Measurements from ENCODE around the gene TAGLN.

TAGLN gene

DNA sequence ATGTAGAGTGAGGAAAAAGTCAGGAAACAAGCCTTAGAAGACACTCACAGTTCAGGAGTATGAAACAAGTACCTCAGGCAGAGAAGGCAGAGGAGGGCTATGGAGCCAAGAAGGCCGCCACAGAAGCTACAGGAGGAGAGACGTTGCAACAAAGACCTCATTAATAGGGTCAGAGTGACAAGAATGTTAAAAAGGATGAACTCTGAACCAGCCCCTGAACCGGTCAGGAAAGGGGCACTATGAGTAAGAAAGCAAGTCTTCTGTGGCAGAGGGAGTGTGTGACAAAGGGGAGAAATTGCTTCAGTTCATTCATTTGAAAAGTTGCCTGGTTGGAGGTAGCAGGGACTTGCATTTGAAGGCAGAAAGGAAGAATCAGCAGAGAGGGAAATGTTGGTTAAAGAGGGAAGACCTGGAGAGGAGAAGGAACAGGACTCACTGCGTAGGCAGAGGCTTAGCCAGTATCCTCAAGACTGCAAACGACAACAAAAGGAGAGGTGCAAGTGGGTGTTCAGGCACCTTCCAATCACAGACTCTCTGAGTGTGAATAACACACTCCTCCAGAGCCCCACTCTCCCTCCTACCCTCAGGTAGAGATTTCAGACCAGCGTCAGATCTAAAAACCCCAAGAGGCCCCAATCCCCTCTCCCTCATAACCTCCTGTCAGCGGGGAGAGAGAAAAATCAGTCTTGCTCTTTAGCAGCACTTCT is 15.4 kb downstream of the TAGLN start:
- Histone ChIP-seq H3K4me3 (ENCODE audit: low read length) (no peak overlapping the region), H3K27me3 (ENCODE audit: control insufficient read depth, insufficient read depth, low read length) (no peaks in the 10 kb centered on the region), H3K4me1 (ENCODE audit: control insufficient read depth, insufficient read depth, low read length) (no peaks in the 10 kb centered on the region), H3K9me3 (ENCODE audit: control insufficient read depth, insufficient read depth, low read length) (no peaks in the 10 kb centered on the region), H3K27ac (ENCODE audit: low read length) (no peak overlapping the region), H3K36me3 (ENCODE audit: control insufficient read depth, insufficient read depth, low read length) (peaks cover 12% of the 10 kb centered on the region; the same call in 1 of the 2 replicates)
- WGBS (ENCODE audit: insufficient coverage, insufficient read length): no CpG with 5 or more reads among the region's 7 CpGs
- DNase-seq (ENCODE audit: low read depth, low spot score): no peak

GRCh38 chr11:117217141-117218084 is 18.2 kb downstream of the TAGLN start:
- no CpG with 5 or more reads among the region's 11 CpGs for WGBS (ENCODE audit: insufficient coverage, insufficient read length)
- H3K36me3 ChIP-seq (ENCODE audit: control insufficient read depth, insufficient read depth, low read length): peaks cover 15% of the 10 kb centered on the region; the same call in 1 of the 2 replicates
- DNase-seq (ENCODE audit: low read depth, low spot score): no peak
- H3K27ac ChIP-seq (ENCODE audit: low read length): no peak overlapping the region
- no peaks in the 10 kb centered on the region for H3K27me3 ChIP-seq (ENCODE audit: control insufficient read depth, insufficient read depth, low read length)
- H3K9me3 ChIP-seq (ENCODE audit: control insufficient read depth, insufficient read depth, low read length): no peaks in the 10 kb centered on the region
- no peaks in the 10 kb centered on the region for H3K4me1 ChIP-seq (ENCODE audit: control insufficient read depth, insufficient read depth, low read length)
- no peak overlapping the region for H3K4me3 ChIP-seq (ENCODE audit: low read length)

- H3K36me3 ChIP-seq (ENCODE audit: control insufficient read depth, insufficient read depth, low read length): peaks cover 15% of the 10 kb centered on the region; the same call in 1 of the 2 replicates
Observed at GRCh38 chr11:117218133-117218915, 19.2 kb downstream of the TAGLN start.

DNA sequence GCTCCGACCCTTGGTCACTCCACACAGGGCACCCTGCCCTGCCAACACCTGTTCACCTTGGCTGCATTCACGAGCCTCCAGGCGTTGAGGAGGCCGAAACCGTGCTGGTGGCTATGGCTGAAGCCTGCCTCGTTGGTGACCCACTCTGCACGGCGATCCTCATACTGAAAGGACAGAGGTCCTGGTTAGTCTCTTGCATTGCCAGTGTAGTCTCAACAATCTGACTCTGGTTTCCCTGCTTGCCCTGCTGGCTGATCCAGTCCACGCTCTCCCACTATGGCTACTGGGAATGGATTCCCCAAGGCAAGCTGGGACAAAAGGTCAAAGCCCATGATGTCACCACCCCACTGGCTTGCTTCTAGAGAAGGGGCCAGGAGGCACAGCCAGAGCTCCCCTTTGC is 19.8 kb downstream of the TAGLN start:
- Histone ChIP-seq H3K27me3 (ENCODE audit: control insufficient read depth, insufficient read depth, low read length) (no peaks in the 10 kb centered on the region), H3K36me3 (ENCODE audit: control insufficient read depth, insufficient read depth, low read length) (peaks cover 15% of the 10 kb centered on the region; the same call in 1 of the 2 replicates), H3K4me1 (ENCODE audit: control insufficient read depth, insufficient read depth, low read length) (no peaks in the 10 kb centered on the region), H3K4me3 (ENCODE audit: low read length) (no peak overlapping the region), H3K9me3 (ENCODE audit: control insufficient read depth, insufficient read depth, low read length) (no peaks in the 10 kb centered on the region), H3K27ac (ENCODE audit: low read length) (no peak overlapping the region)
- WGBS (ENCODE audit: insufficient coverage, insufficient read length): no CpG with 5 or more reads among the region's 9 CpGs
- no peak for DNase-seq (ENCODE audit: low read depth, low spot score)

More at GRCh38 chr11:117218133-117218915, 19.2 kb downstream of the TAGLN start:
- DNase-seq (ENCODE audit: low read depth, low spot score): no peak
- H3K27ac ChIP-seq (ENCODE audit: low read length): no peak overlapping the region
- H3K27me3 ChIP-seq (ENCODE audit: control insufficient read depth, insufficient read depth, low read length): no peaks in the 10 kb centered on the region
- WGBS (ENCODE audit: insufficient coverage, insufficient read length): no CpG with 5 or more reads among the region's 15 CpGs
- no peaks in the 10 kb centered on the region for H3K9me3 ChIP-seq (ENCODE audit: control insufficient read depth, insufficient read depth, low read length)
- H3K4me3 ChIP-seq (ENCODE audit: low read length): no peak overlapping the region
- H3K4me1 ChIP-seq (ENCODE audit: control insufficient read depth, insufficient read depth, low read length): no peaks in the 10 kb centered on the region

- no peaks in the 10 kb centered on the region for H3K4me1 ChIP-seq (ENCODE audit: control insufficient read depth, insufficient read depth, low read length)
- H3K4me3 ChIP-seq (ENCODE audit: low read length): no peak overlapping the region
- H3K27ac ChIP-seq (ENCODE audit: low read length): no peak overlapping the region
- DNase-seq (ENCODE audit: low read depth, low spot score): no peak
- H3K27me3 ChIP-seq (ENCODE audit: control insufficient read depth, insufficient read depth, low read length): no peaks in the 10 kb centered on the region
- no peaks in the 10 kb centered on the region for H3K9me3 ChIP-seq (ENCODE audit: control insufficient read depth, insufficient read depth, low read length)
- no CpG with 5 or more reads among the region's 8 CpGs for WGBS (ENCODE audit: insufficient coverage, insufficient read length)
- H3K36me3 ChIP-seq (ENCODE audit: control insufficient read depth, insufficient read depth, low read length): peaks cover 15% of the 10 kb centered on the region; the same call in 1 of the 2 replicates
Observed at GRCh38 chr11:117219455-117219854, 20.3 kb downstream of the TAGLN start.

GRCh38 chr11:117219995-117220394 is 20.8 kb downstream of the TAGLN start:
- Histone ChIP-seq H3K4me3 (ENCODE audit: low read length) (no peak overlapping the region), H3K4me1 (ENCODE audit: control insufficient read depth, insufficient read depth, low read length) (no peaks in the 10 kb centered on the region), H3K9me3 (ENCODE audit: control insufficient read depth, insufficient read depth, low read length) (no peaks in the 10 kb centered on the region), H3K36me3 (ENCODE audit: control insufficient read depth, insufficient read depth, low read length) (peaks cover 15% of the 10 kb centered on the region; the same call in 1 of the 2 replicates), H3K27me3 (ENCODE audit: control insufficient read depth, insufficient read depth, low read length) (no peaks in the 10 kb centered on the region), H3K27ac (ENCODE audit: low read length) (no peak overlapping the region)
- no CpG with 5 or more reads among the region's 4 CpGs for WGBS (ENCODE audit: insufficient coverage, insufficient read length)
- no peak for DNase-seq (ENCODE audit: low read depth, low spot score)

GRCh38 chr11:117220568-117220967 is 21.4 kb downstream of the TAGLN start:
- no peaks in the 10 kb centered on the region for H3K9me3 ChIP-seq (ENCODE audit: control insufficient read depth, insufficient read depth, low read length)
- no peak overlapping the region for H3K27ac ChIP-seq (ENCODE audit: low read length)
- no peak overlapping the region for H3K4me3 ChIP-seq (ENCODE audit: low read length)
- no peaks in the 10 kb centered on the region for H3K27me3 ChIP-seq (ENCODE audit: control insufficient read depth, insufficient read depth, low read length)
- H3K36me3 ChIP-seq (ENCODE audit: control insufficient read depth, insufficient read depth, low read length): peaks cover 15% of the 10 kb centered on the region; the same call in 1 of the 2 replicates
- no peaks in the 10 kb centered on the region for H3K4me1 ChIP-seq (ENCODE audit: control insufficient read depth, insufficient read depth, low read length)
- DNase-seq (ENCODE audit: low read depth, low spot score): no peak
- whole genome bisulfite sequencing (ENCODE audit: insufficient coverage, insufficient read length): no CpG with 5 or more reads among the region's 9 CpGs

DNA sequence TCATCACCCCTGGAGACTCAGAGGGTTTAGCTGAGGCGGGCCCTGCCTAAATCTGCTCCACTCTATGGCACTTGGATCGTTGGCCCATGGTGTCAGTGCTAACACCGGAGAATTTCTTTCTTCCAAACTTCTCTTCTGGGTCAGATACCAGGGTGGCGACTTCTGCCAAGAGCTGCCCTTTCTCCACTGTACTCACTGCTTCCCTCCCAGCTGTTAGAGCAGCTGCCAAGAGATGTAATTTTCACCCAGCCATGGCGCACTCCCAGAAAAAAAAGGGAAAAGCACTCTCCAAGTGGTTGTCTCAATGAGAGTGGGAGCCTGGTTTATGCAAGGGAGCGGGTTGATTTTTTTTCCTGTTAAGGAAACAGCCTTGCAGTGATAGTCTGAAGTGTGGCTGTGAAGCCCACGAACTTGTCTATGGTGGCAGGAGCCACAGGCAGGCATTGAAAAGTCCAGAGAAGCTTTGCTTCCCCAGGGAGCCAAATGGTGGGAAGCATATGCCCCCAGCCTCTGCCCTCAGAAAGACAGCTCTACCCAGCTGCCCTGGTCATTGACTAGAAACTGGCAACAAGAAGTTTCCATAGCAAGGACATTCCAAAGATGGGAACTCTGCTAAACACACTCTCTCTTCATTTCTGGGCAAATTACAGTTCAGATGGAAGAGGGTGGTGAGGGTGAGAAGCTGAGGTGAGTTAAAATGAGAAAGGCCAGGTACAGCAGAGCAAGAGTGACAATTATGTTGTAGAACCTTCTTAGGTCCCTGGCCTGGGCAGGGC is 22.0 kb downstream of the TAGLN start:
- no CpG with 5 or more reads among the region's 7 CpGs for WGBS (ENCODE audit: insufficient coverage, insufficient read length)

DNA sequence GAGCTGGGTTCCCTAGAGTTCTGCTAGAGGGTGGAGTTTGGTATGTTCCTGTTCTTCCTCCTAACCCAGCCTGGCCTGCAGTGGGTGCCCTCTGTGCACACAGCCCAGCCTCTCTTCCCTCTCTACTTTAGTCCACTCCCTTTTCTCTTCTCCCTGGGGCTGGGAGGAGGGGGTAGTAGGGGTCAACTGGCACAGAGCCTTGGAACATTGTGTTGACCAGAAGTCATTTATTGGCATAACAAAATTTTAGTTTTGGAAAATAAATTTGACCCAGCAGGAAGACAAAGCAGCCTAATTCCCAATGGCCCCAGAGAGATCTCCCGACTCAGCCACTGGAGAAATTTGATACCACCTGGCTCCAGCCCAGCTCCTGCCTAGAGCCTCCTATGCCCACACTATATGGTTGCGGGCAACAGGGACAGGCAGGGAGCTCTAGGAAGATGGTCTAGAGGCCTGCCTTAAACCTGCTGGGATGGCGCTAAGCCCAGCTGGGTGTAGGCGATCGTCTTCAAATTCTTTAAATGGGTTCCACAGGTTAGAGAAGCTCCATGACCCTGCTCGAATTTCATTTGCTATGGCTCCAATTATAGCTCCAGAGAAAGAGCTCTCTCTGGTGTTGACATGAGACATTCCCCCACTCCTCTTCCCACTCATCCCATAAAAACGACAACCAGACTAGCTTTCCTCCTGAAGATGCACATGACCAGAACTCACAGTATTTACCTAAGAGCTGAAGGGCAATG is 22.8 kb downstream of the TAGLN start:
- Histone ChIP-seq H3K27me3 (ENCODE audit: control insufficient read depth, insufficient read depth, low read length) (no peaks in the 10 kb centered on the region), H3K4me3 (ENCODE audit: low read length) (no peak overlapping the region), H3K4me1 (ENCODE audit: control insufficient read depth, insufficient read depth, low read length) (no peaks in the 10 kb centered on the region), H3K9me3 (ENCODE audit: control insufficient read depth, insufficient read depth, low read length) (no peaks in the 10 kb centered on the region), H3K36me3 (ENCODE audit: control insufficient read depth, insufficient read depth, low read length) (peaks cover 16% of the 10 kb centered on the region), H3K27ac (ENCODE audit: low read length) (no peak overlapping the region)
- no peak for DNase-seq (ENCODE audit: low read depth, low spot score)
- no CpG with 5 or more reads among the region's 7 CpGs for WGBS (ENCODE audit: insufficient coverage, insufficient read length)

More for the DNA sequence above, 22.0 kb downstream of the TAGLN start:
- Histone ChIP-seq H3K36me3 (ENCODE audit: control insufficient read depth, insufficient read depth, low read length) (peaks cover 15% of the 10 kb centered on the region; the same call in 1 of the 2 replicates), H3K9me3 (ENCODE audit: control insufficient read depth, insufficient read depth, low read length) (no peaks in the 10 kb centered on the region), H3K4me1 (ENCODE audit: control insufficient read depth, insufficient read depth, low read length) (no peaks in the 10 kb centered on the region), H3K27me3 (ENCODE audit: control insufficient read depth, insufficient read depth, low read length) (no peaks in the 10 kb centered on the region), H3K27ac (ENCODE audit: low read length) (no peak overlapping the region), H3K4me3 (ENCODE audit: low read length) (no peak overlapping the region)
- no peak for DNase-seq (ENCODE audit: low read depth, low spot score)

Measured in iPS DF 6.9 (cell line).